ENCODE measurements around the gene LRP1.
A peak's percentile ranks its signal among the peaks of the same experiment; 100 is the strongest.

The LRP1 gene

DNA sequence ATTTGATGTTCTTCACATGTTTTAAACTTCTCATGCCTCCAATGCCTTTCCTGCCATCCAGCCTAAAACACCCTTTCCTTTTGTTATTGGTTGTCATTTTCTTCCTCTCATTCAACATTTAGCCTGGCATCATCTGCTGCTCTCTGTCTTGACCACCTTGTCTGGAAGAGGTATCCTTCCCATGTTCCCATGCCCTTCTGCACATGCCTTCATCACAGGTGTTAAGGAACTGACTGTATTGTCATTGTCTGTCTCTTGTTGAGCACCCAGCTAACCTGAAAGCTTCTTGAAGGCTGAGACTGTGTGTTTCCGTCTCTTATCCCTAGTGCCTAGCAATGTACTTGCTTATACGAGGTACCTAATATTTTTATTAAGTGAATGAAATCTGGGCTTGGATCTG is 4.5 kb upstream of the LRP1 start:
- TF ChIP-seq, protein P1, sequence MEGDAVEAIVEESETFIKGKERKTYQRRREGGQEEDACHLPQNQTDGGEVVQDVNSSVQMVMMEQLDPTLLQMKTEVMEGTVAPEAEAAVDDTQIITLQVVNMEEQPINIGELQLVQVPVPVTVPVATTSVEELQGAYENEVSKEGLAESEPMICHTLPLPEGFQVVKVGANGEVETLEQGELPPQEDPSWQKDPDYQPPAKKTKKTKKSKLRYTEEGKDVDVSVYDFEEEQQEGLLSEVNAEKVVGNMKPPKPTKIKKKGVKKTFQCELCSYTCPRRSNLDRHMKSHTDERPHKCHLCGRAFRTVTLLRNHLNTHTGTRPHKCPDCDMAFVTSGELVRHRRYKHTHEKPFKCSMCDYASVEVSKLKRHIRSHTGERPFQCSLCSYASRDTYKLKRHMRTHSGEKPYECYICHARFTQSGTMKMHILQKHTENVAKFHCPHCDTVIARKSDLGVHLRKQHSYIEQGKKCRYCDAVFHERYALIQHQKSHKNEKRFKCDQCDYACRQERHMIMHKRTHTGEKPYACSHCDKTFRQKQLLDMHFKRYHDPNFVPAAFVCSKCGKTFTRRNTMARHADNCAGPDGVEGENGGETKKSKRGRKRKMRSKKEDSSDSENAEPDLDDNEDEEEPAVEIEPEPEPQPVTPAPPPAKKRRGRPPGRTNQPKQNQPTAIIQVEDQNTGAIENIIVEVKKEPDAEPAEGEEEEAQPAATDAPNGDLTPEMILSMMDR (IDR thresholded peaks at IDR 0.05; ENCODE audit: low read depth, low read length), result no peak
- DNase-seq (ENCODE audit: extremely low read depth, low read depth), result no peak

DNA sequence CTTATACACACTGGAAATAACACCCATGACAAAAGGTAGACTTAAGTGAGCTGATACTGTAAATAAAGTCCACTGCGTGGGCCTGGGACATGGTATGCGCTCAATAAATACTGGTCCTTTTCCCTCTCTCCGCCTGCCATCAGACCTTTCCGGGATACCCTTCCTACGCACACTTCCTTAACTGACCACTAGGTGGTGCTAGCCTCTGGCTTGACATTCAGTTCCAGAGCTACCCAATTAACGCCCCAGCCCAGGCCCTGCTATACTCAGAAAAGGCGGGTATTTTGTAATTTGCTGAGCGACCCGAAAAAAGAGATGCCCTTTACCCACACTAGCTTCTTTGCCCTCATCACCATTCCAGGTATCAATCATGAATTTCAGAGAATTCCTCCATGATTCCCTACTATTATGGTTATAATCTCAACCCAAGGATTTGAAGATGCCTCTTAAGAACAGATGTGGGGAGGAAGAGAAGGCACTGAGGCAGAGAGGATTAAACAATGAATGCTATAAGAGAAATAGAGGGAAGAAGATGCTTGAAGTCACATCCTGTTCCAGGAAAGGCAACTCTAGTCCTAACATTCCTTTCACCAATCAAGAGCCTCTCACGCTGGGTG is 3.9 kb upstream of the LRP1 start:
- TF ChIP-seq, protein P1 (IDR thresholded peaks at IDR 0.05; ENCODE audit: low read depth, low read length), result peak; percentile 91
- no peak for DNase-seq (ENCODE audit: extremely low read depth, low read depth)

DNA sequence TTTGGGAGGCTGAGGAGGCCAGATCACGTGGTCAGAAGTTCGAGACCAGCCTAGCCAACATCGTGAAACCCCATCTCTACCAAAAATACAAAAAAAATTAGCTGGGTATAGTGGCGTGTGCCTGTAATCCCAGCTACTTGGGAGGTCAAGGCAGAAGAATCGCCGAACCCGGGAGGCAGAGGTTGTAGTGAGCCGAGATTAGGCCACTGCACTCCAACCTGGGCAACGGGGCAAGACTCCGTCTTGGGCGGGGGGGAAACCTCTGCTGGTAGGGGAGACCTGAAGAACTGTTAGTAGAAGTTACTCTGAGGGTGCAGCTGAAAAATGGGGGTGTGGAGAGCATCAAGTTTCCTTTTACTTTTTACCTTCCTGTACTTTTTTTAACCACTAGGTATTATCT is 2.2 kb upstream of the LRP1 start:
- DNase-seq (ENCODE audit: extremely low read depth, low read depth), result no peak
- TF ChIP-seq, protein P1 (IDR thresholded peaks at IDR 0.05; ENCODE audit: low read depth, low read length), result no peak

DNA sequence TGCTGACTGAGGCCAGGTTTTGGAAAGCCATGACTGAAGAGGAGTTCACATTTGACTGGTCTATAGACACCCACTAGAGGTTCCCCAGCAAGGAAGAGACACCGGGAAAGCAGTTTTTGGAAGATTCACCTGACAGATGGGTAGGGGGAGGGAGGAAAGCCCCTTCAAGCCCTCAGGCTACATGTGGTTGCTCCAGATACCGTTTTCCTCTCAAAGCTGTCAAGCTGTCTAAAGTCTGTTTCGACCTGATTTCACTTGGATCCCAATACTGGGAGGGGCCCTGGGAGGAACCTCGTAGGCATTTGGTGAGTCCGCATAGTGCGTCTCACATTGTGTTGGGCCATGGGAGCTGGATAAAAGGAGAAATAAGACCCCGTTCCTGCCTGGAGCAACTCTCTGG is 1.7 kb upstream of the LRP1 start:
- no peak for DNase-seq (ENCODE audit: extremely low read depth, low read depth)

DNA sequence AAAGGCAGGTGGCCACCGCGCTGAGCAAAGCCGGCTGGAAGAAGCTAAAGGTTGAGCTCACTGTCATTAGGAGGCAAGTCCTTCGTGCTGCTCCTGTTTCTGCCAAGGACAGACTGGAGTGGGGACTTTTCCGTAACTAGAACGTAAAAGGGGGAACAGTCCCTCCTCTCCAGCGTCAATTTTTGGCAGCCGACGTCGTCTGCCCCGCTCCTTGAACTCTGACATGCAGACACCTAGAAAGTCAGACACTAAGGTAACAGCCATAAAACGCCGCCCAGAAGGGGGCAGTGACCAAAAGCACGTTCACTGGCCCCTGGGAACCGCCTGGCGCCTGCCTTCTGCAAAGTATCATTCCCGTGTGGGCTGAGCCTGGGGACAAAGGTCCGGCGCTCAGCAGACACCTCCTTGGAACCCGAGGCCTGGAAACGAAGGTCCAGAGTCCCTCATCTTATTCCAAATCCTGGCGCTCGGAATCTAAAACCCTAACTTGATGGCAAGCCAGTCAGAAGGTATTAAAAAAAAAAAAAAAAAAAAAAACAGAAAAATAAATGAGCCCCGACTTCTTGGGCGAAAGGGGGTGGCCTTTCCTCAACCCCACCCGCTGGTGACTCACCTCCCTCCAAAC is 1.1 kb upstream of the LRP1 start:
- TF ChIP-seq, protein P1 (IDR thresholded peaks at IDR 0.05; ENCODE audit: low read depth, low read length), result peak; percentile 28
- no peak for DNase-seq (ENCODE audit: extremely low read depth, low read depth)

More for the DNA sequence above, 1.7 kb upstream of the LRP1 start:
- TF ChIP-seq, protein P1 (IDR thresholded peaks at IDR 0.05; ENCODE audit: low read depth, low read length), result no peak

DNA sequence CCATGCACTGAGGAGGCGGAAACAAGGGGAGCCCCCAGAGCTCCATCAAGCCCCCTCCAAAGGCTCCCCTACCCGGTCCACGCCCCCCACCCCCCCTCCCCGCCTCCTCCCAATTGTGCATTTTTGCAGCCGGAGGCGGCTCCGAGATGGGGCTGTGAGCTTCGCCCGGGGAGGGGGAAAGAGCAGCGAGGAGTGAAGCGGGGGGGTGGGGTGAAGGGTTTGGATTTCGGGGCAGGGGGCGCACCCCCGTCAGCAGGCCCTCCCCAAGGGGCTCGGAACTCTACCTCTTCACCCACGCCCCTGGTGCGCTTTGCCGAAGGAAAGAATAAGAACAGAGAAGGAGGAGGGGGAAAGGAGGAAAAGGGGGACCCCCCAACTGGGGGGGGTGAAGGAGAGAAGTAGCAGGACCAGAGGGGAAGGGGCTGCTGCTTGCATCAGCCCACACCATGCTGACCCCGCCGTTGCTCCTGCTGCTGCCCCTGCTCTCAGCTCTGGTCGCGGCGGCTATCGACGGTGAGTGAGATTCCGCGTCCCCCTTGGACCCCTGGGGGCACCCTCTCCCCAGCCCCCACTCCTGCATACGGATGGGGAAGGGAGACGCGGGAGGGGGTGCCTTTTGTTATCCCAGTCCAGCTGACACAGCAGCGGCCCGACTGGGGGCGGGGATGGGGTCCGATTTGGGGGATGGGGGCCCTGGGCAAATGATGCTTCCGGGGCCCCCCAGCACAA is 400 bp downstream of the LRP1 start:
- TF ChIP-seq, protein P1 (IDR thresholded peaks at IDR 0.05; ENCODE audit: low read depth, low read length), result no peak
- DNase-seq (ENCODE audit: extremely low read depth, low read depth), result no peak

DNA sequence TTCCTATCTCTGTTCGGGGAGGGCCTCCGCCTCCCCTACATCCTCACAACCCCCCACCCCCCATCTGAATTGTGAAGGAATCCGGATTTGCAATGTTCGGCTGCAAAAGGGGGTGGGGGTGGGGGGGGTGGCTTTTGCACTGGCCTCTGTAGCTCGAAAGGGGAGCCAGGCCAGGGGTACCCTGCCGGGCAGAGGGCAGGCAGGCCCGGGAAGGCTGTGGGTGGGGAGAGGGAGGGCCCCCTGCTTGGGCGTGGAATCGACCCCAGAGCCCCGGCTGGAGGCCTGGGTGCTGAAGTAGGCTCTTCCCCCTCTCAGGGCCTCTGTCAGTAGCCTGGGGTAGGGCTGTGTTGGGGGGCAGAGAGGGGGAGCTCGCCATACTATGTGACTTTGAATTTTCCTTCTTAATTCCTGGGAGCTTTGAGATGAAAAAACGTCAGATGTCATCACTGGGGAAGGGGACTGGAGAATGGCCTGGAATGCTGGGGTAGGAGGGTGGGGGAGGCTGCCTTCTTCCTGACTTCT is 1.1 kb downstream of the LRP1 start:
- TF ChIP-seq, protein P1 (IDR thresholded peaks at IDR 0.05; ENCODE audit: low read depth, low read length), result no peak
- DNase-seq (ENCODE audit: extremely low read depth, low read depth), result no peak

Measured in AG09319 (cell line).